CD8-positive, alpha-beta memory T cell (primary cell): ENCODE results near the gene GMDS. TPM values are rescaled to one million over a fixed set of nuclear protein-coding genes. Genes with fewer than 3 reads are reported as not detected.
A peak's percentile ranks its signal among the peaks of the same experiment; 100 is the strongest.

Source experiments
- CTCF ChIA-PET: fragments of 350-600 bp; sonication (Branson Sonifier 250); formaldehyde crosslinking; loops from one replicate; lab custom pipeline; 2021; ENCODE audit warnings: antibody characterized with exemption; lab: Charles Lee
- POLR2A ChIA-PET: fragments of 350-600 bp; sonication (Branson Sonifier 250); formaldehyde crosslinking; loops from one replicate; lab custom pipeline; 2021; ENCODE audit warnings: antibody characterized with exemption; lab: Charles Lee
- DNase-seq, 5 donors: peaks; one replicate each; pipeline versions ENCODE4 v3.0.0 to v3.0.0-alpha.2; 2020 to 2022; ENCODE audit warnings: mixed read lengths in 1 of 5
- H3K27ac ChIP-seq: one replicate; pipeline ENCODE4 v1.7.0; 2013; ENCODE audit warnings: low read depth, mild to moderate bottlenecking, low read length, moderate library complexity
- H3K27me3 ChIP-seq: 2 replicates; pipeline ENCODE4 v1.7.0; 2013; ENCODE audit warnings: low read length, mild to moderate bottlenecking; ENCODE audit not compliant: insufficient read depth, poor library complexity, severe bottlenecking
- H3K36me3 ChIP-seq: 2 replicates; pipeline ENCODE4 v1.7.0; 2013; ENCODE audit warnings: mild to moderate bottlenecking, low read length, moderate library complexity; ENCODE audit not compliant: insufficient read depth
- H3K4me1 ChIP-seq: 2 replicates; pipeline ENCODE4 v1.7.0; 2013; ENCODE audit warnings: mild to moderate bottlenecking, low read length, moderate library complexity; ENCODE audit not compliant: insufficient read depth
- H3K4me3 ChIP-seq: 2 replicates; pipeline ENCODE4 v1.7.0; 2013; ENCODE audit warnings: mild to moderate bottlenecking, low read length
- H3K9me3 ChIP-seq: 2 replicates; pipeline ENCODE4 v1.7.0; 2013; ENCODE audit warnings: mild to moderate bottlenecking, low read length
- H3K27ac Mint-ChIP-seq, 8 donors: one replicate each; pipeline ENCODE4 v1.8.0; 2020 to 2021; ENCODE audit warnings: mixed read lengths in 8 of 8, mild to moderate bottlenecking in 6 of 8, inconsistent platforms in 3 of 8, moderate library complexity in 3 of 8
- H3K27me3 Mint-ChIP-seq, 2 donors: one replicate each; pipeline ENCODE4 v1.8.0; 2020 to 2021; ENCODE audit warnings: mixed read lengths in 2 of 2, mild to moderate bottlenecking in 1 of 2, moderate library complexity in 1 of 2
- H3K36me3 Mint-ChIP-seq, 3 donors: one replicate each; pipeline ENCODE4 v1.8.0; 2020 to 2021; ENCODE audit warnings: mixed read lengths in 3 of 3, inconsistent platforms in 1 of 3, mild to moderate bottlenecking in 1 of 3
- H3K4me1 Mint-ChIP-seq, 3 donors: one replicate each; pipeline ENCODE4 v1.8.0; 2020 to 2021; ENCODE audit warnings: mixed read lengths in 3 of 3, inconsistent platforms in 1 of 3, mild to moderate bottlenecking in 1 of 3
- H3K4me3 Mint-ChIP-seq, 7 donors: one replicate each; pipeline ENCODE4 v1.8.0; 2020 to 2021; ENCODE audit warnings: mixed read lengths in 7 of 7, mild to moderate bottlenecking in 6 of 7, moderate library complexity in 4 of 7, inconsistent platforms in 2 of 7
- H3K9me3 Mint-ChIP-seq, 5 donors: one replicate each; pipeline ENCODE4 v1.8.0; 2020 to 2022; ENCODE audit warnings: mixed read lengths in 5 of 5, mild to moderate bottlenecking in 3 of 5, moderate library complexity in 2 of 5, inconsistent platforms in 1 of 5
- polyA plus RNA-seq: library from polyadenylated mRNA; unstranded; fragments of 300-500 nt; fragmentation: Illumina TruSeq; gene quantifications from one replicate; pipeline ENCODE4 v1.2.3, GENCODE V29; 2021
- total RNA-seq, 2 experiments: library from RNA; stranded (reverse); gene quantifications; one replicate each; pipeline ENCODE4 v1.2.3, GENCODE V29; 2021

GMDS gene
- total and polyA plus RNA-seq, 3 experiments from 2014 or later: 16.4 to 33.4 (median 28.6) TPM

DNA sequence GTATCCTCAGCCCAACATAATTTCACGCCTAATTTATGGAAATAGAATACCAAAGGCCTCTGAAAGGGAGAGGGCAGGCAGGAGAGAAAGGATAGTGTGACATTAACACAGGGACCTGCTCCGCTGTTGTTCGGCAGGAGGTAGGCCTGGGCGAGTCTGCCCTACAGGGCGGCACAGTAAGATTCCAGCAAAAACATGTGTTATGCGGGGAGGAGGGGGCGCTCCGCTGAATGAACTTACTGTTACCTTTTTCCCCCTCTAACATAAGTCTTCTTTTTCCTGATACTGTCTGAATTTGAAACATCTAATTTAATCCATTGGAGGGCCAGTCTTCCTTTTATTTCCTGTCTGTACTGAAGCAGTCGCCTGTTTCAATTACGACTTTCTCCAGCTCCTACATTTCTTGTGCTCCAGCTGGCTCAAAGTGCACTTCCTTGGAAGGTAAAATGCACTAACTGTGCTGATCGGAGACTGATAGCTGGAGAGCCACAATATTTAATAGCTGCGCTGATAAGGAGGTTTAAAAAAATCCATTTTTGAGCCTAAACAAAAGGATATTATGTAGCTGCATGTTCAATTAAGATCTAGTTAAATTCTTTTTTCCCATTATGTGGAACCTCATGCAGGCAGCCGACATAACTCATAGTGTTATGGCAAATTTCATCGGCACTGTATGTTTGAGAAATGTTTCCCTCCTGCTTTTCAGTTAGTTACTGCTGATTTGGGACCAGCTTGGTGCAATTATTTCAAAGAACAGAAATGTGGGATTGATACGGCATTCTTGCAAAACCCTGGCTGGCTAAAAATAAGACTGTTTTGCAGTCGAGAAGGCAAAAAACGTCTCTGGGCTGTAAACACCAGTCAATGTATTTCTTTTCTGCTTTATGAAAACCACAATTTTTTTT is 442.7 kb downstream of the GMDS start:
- Histone ChIP-seq H3K36me3 (no peaks in the 10 kb centered on the region), H3K4me1 (no peaks in the 10 kb centered on the region), H3K27me3 (no peaks in the 10 kb centered on the region), H3K9me3 (no peaks in the 10 kb centered on the region), H3K27ac (no peak overlapping the region), H3K4me3 (no peak overlapping the region)
- Mint-ChIP-seq H3K27me3 (peaks cover 0 to 3% of the 10 kb centered on the region in 2 donors), H3K27ac (no peak overlapping the region), H3K36me3 (no peaks in the 10 kb centered on the region), H3K4me1 (no peaks in the 10 kb centered on the region), H3K9me3 (no peaks in the 10 kb centered on the region), H3K4me3 (no peak overlapping the region)
- CTCF ChIA-PET: no interaction called here
- POLR2A ChIA-PET: no interaction called here
- DNase-seq: no peak

- Histone ChIP-seq H3K36me3 (no peaks in the 10 kb centered on the region), H3K9me3 (no peaks in the 10 kb centered on the region), H3K4me3 (no peak overlapping the region), H3K27me3 (no peaks in the 10 kb centered on the region), H3K4me1 (no peaks in the 10 kb centered on the region), H3K27ac (no peak overlapping the region)
- Mint-ChIP-seq H3K27me3 (peaks cover 0 to 3% of the 10 kb centered on the region in 2 donors), H3K9me3 (no peaks in the 10 kb centered on the region), H3K27ac (no peak overlapping the region), H3K4me1 (no peaks in the 10 kb centered on the region), H3K36me3 (no peaks in the 10 kb centered on the region), H3K4me3 (no peak overlapping the region)
- DNase-seq: no peak
- CTCF ChIA-PET: no interaction called here
- POLR2A ChIA-PET: interaction anchor here (0.6 kb wide), 1 partner anchor 12 kb away, joined by 8 read pairs; no protein-coding TSS in a partner anchor
These were observed 444.0 kb downstream of the GMDS start for GRCh38 chr6:1801401-1801800.

- Histone ChIP-seq H3K27me3 (no peaks in the 10 kb centered on the region), H3K9me3 (no peaks in the 10 kb centered on the region), H3K36me3 (no peaks in the 10 kb centered on the region), H3K4me3 (no peak overlapping the region), H3K4me1 (no peaks in the 10 kb centered on the region), H3K27ac (no peak overlapping the region)
- no peaks in the 10 kb centered on the region for H3K4me1 Mint-ChIP-seq
- H3K9me3 Mint-ChIP-seq: no peaks in the 10 kb centered on the region
- H3K4me3 Mint-ChIP-seq: no peak overlapping the region
- ChIA-PET CTCF (no interaction called here), POLR2A (interaction anchor here (0.6 kb wide), 1 partner anchor 12 kb away, joined by 8 read pairs; no protein-coding TSS in a partner anchor)
- H3K27me3 Mint-ChIP-seq: peaks cover 0 to 3% of the 10 kb centered on the region in 2 donors
- no peak overlapping the region for H3K27ac Mint-ChIP-seq
- no peak for DNase-seq
- H3K36me3 Mint-ChIP-seq: no peaks in the 10 kb centered on the region
These were observed 444.6 kb downstream of the GMDS start for GRCh38 chr6:1800845-1801244.

GRCh38 chr6:1798965-1799325 is 446.5 kb downstream of the GMDS start:
- Mint-ChIP-seq H3K27me3 (peaks cover 0 to 3% of the 10 kb centered on the region in 2 donors), H3K4me1 (no peaks in the 10 kb centered on the region), H3K4me3 (no peak overlapping the region), H3K9me3 (no peaks in the 10 kb centered on the region), H3K27ac (no peak overlapping the region), H3K36me3 (no peaks in the 10 kb centered on the region)
- POLR2A ChIA-PET: no interaction called here
- no peak overlapping the region for H3K4me3 ChIP-seq
- no peaks in the 10 kb centered on the region for H3K9me3 ChIP-seq
- no peak for DNase-seq
- no peaks in the 10 kb centered on the region for H3K27me3 ChIP-seq
- no peaks in the 10 kb centered on the region for H3K4me1 ChIP-seq
- H3K27ac ChIP-seq: no peak overlapping the region
- CTCF ChIA-PET: no interaction called here
- no peaks in the 10 kb centered on the region for H3K36me3 ChIP-seq

DNA sequence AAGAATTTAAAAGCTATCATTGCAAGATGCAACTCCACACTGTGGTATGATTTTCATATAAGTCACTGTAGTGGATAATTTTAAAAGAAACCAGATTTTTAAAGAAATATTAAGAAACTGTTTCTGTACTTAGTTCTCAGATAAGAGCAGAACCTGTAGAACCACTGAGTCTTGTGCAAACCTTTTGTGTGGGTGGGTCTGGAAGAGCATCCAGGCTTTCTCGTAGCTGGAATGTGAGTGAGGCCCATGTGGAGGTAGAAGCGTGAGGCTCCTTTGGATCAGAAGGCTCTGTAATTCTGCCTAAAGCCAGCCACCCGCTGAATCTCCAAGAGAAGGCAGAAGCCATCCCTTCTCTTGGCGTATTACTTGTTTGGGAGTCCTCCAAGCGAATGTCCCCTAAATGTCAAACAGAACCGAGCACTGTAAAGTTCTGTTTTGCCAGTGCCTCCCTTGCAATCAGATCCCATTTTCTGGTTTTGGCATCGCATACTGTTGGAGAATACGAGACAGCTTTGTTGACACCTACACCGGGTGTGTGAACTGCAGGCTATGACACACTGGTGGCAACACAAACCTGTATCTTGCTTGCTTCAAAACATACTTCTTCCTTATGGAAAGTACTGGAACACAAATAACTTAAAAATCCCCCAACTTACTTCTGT is 447.0 kb downstream of the GMDS start:
- no peak for DNase-seq
- CTCF ChIA-PET: no interaction called here
- H3K4me3 Mint-ChIP-seq: no peak overlapping the region
- Histone ChIP-seq H3K27me3 (no peaks in the 10 kb centered on the region), H3K4me1 (no peaks in the 10 kb centered on the region), H3K27ac (no peak overlapping the region), H3K36me3 (no peaks in the 10 kb centered on the region), H3K4me3 (no peak overlapping the region), H3K9me3 (no peaks in the 10 kb centered on the region)
- H3K4me1 Mint-ChIP-seq: no peaks in the 10 kb centered on the region
- POLR2A ChIA-PET: no interaction called here
- H3K9me3 Mint-ChIP-seq: no peaks in the 10 kb centered on the region
- H3K27me3 Mint-ChIP-seq: no peaks in the 10 kb centered on the region
- no peaks in the 10 kb centered on the region for H3K36me3 Mint-ChIP-seq
- H3K27ac Mint-ChIP-seq: peak overlapping the region in 1 of 8 donors; percentile 21

- ChIA-PET CTCF (no interaction called here), POLR2A (no interaction called here)
- H3K27me3 Mint-ChIP-seq: no peaks in the 10 kb centered on the region
- no peaks in the 10 kb centered on the region for H3K9me3 Mint-ChIP-seq
- no peaks in the 10 kb centered on the region for H3K4me1 Mint-ChIP-seq
- no peak overlapping the region for H3K27ac Mint-ChIP-seq
- no peak overlapping the region for H3K4me3 ChIP-seq
- no peaks in the 10 kb centered on the region for H3K27me3 ChIP-seq
- H3K27ac ChIP-seq: no peak overlapping the region
- H3K4me1 ChIP-seq: no peaks in the 10 kb centered on the region
- DNase-seq: no peak
- H3K36me3 ChIP-seq: no peaks in the 10 kb centered on the region
- H3K36me3 Mint-ChIP-seq: no peaks in the 10 kb centered on the region
- H3K4me3 Mint-ChIP-seq: no peak overlapping the region
- no peaks in the 10 kb centered on the region for H3K9me3 ChIP-seq
These were observed 447.6 kb downstream of the GMDS start for GRCh38 chr6:1797801-1798200.

- Histone ChIP-seq H3K36me3 (no peaks in the 10 kb centered on the region), H3K27ac (no peak overlapping the region), H3K4me1 (no peaks in the 10 kb centered on the region), H3K9me3 (no peaks in the 10 kb centered on the region), H3K27me3 (no peaks in the 10 kb centered on the region), H3K4me3 (no peak overlapping the region)
- ChIA-PET CTCF (no interaction called here), POLR2A (no interaction called here)
- H3K4me1 Mint-ChIP-seq: no peaks in the 10 kb centered on the region
- H3K9me3 Mint-ChIP-seq: no peaks in the 10 kb centered on the region
- H3K27me3 Mint-ChIP-seq: no peaks in the 10 kb centered on the region
- DNase-seq: no peak
- peaks cover 0 to 5% (median 0%) of the 10 kb centered on the region in 3 donors for H3K36me3 Mint-ChIP-seq
- H3K4me3 Mint-ChIP-seq: no peak overlapping the region
- H3K27ac Mint-ChIP-seq: no peak overlapping the region
These were observed 448.5 kb downstream of the GMDS start for GRCh38 chr6:1796706-1797529.

- Mint-ChIP-seq H3K4me1 (no peaks in the 10 kb centered on the region), H3K27ac (no peak overlapping the region), H3K36me3 (peaks cover 0 to 7% (median 0%) of the 10 kb centered on the region in 3 donors), H3K27me3 (no peaks in the 10 kb centered on the region), H3K9me3 (no peaks in the 10 kb centered on the region), H3K4me3 (no peak overlapping the region)
- H3K4me3 ChIP-seq: no peak overlapping the region
- no peak overlapping the region for H3K27ac ChIP-seq
- no peaks in the 10 kb centered on the region for H3K9me3 ChIP-seq
- no peaks in the 10 kb centered on the region for H3K36me3 ChIP-seq
- H3K27me3 ChIP-seq: no peaks in the 10 kb centered on the region
- no peak for DNase-seq
- ChIA-PET POLR2A (no interaction called here), CTCF (no interaction called here)
- H3K4me1 ChIP-seq: no peaks in the 10 kb centered on the region
These were observed 449.5 kb downstream of the GMDS start for GRCh38 chr6:1795910-1796309.
